ENCODE results near the gene C10orf90. TPM values are rescaled to one million over a fixed set of nuclear protein-coding genes. Genes with fewer than 3 reads are reported as not detected.

The C10orf90 gene
- total RNA-seq, 4 donors from 2014 or later, result 2.7 to 5.8 (median 4.0) TPM

- 18 to 30% methylated on average over 8 of the region's 8 CpGs for WGBS, 2 donors
Observed at GRCh38 chr10:126569513-126570244, 100.8 kb downstream of the C10orf90 start.

GRCh38 chr10:126568809-126569385 is 101.6 kb downstream of the C10orf90 start:
- WGBS, 2 donors, result 75% methylated on average over 7 of the region's 7 CpGs
- no peak overlapping the region for H3K4me3 ChIP-seq (ENCODE audit: low read depth, poor library complexity, severe bottlenecking)
- TF ChIP-seq, protein P1, sequence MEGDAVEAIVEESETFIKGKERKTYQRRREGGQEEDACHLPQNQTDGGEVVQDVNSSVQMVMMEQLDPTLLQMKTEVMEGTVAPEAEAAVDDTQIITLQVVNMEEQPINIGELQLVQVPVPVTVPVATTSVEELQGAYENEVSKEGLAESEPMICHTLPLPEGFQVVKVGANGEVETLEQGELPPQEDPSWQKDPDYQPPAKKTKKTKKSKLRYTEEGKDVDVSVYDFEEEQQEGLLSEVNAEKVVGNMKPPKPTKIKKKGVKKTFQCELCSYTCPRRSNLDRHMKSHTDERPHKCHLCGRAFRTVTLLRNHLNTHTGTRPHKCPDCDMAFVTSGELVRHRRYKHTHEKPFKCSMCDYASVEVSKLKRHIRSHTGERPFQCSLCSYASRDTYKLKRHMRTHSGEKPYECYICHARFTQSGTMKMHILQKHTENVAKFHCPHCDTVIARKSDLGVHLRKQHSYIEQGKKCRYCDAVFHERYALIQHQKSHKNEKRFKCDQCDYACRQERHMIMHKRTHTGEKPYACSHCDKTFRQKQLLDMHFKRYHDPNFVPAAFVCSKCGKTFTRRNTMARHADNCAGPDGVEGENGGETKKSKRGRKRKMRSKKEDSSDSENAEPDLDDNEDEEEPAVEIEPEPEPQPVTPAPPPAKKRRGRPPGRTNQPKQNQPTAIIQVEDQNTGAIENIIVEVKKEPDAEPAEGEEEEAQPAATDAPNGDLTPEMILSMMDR (IDR thresholded peaks at IDR 0.05), result no peak
- TF ChIP-seq POLR2A (IDR thresholded peaks at IDR 0.05), result no peak
- intact Hi-C loops (cut with DNase I; ENCODE audit: low total_unique reads), result no loop called here
- no peak for DNase-seq (ENCODE audit: low spot score in 2 of 2)

More at GRCh38 chr10:126569513-126570244, 100.8 kb downstream of the C10orf90 start:
- DNase-seq (ENCODE audit: low spot score in 2 of 2), result no peak
- H3K4me3 ChIP-seq (ENCODE audit: low read depth, poor library complexity, severe bottlenecking), result no peak overlapping the region
- TF ChIP-seq, protein P1 (IDR thresholded peaks at IDR 0.05), result no peak
- no peak for TF ChIP-seq POLR2A (IDR thresholded peaks at IDR 0.05)
- intact Hi-C loops (cut with DNase I; ENCODE audit: low total_unique reads), result no loop called here

- no peak overlapping the region for H3K4me3 ChIP-seq (ENCODE audit: low read depth, poor library complexity, severe bottlenecking)
- TF ChIP-seq POLR2A (IDR thresholded peaks at IDR 0.05), result no peak
- TF ChIP-seq, protein P1 (IDR thresholded peaks at IDR 0.05), result no peak
- DNase-seq (ENCODE audit: low spot score in 2 of 2), result no peak
- intact Hi-C loops (cut with DNase I; ENCODE audit: low total_unique reads), result no loop called here
- 72 to 78% methylated on average over 3 of the region's 3 CpGs for WGBS, 2 donors
Observed at GRCh38 chr10:126565871-126566270, 104.6 kb downstream of the C10orf90 start.

DNA sequence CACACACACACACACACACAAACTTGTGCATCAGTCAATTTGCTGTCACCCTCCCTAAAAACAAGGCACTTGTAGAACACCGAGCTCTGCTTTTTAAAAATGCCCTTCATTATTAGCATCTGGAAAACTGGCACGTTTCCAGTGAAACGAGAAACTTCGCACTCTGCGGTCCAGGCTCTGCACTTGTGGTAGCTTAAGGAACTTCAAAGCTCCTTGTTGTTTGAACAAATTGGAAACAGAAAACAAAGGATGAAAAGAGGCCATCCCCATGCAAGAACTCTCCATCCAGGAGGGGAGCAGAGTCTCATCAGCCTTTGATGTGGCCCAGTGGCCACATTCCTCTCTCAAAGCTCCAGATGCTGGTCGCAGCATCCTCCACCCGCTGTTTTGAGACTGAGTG is 105.1 kb downstream of the C10orf90 start:
- intact Hi-C loops (cut with DNase I; ENCODE audit: low total_unique reads), result no loop called here
- 44 to 57% methylated on average over 7 of the region's 7 CpGs for WGBS, 2 donors
- H3K4me3 ChIP-seq (ENCODE audit: low read depth, poor library complexity, severe bottlenecking), result no peak overlapping the region
- DNase-seq (ENCODE audit: low spot score in 2 of 2), result no peak
- TF ChIP-seq, protein P1 (IDR thresholded peaks at IDR 0.05), result no peak
- no peak for TF ChIP-seq POLR2A (IDR thresholded peaks at IDR 0.05)

DNA sequence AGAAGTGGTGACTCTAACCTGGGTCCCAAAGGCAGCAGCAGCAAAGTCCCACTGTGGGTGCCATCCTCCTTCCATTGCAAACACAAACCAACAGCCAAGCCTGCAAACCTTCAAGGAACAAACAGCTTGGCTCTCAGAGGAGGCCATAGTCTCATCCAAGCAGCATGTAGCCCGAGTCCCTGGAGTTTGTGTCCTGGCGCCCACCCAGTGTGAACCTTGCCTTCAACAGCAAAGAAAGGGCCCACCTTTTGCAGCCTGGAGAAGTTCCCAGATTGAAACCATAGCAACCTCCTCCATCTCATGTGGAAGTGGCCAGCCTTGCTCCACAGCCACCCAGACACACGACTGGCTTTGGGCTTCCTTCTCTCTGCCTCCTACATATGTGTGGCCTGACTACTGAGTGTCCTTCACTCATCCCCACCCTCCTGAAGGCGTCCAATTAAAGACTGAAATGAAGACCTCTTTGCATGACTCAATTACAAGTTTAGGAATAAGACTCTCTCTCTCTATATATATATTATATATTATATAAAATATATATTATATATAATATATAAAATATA is 106.1 kb downstream of the C10orf90 start:
- intact Hi-C loops (cut with DNase I; ENCODE audit: low total_unique reads), result no loop called here
- WGBS, 2 donors, result 86 to 89% methylated on average over 4 of the region's 4 CpGs
- no peak for TF ChIP-seq POLR2A (IDR thresholded peaks at IDR 0.05)
- TF ChIP-seq, protein P1 (IDR thresholded peaks at IDR 0.05), result no peak
- no peak for DNase-seq (ENCODE audit: low spot score in 2 of 2)
- H3K4me3 ChIP-seq (ENCODE audit: low read depth, poor library complexity, severe bottlenecking), result no peak overlapping the region
